H9 (cell line): ENCODE data around the gene USP5. TPM values are rescaled to one million over a fixed set of nuclear protein-coding genes. Genes with fewer than 3 reads are reported as not detected.

Source experiments
- DNase-seq: peaks from one replicate; pipeline ENCODE4 v3.0.0-alpha.2; 2017
- H2AFZ ChIP-seq: one replicate; pipeline ENCODE4 v1.6.1; 2013; ENCODE audit warnings: mild to moderate bottlenecking, low read length, control low read depth, moderate library complexity
- H2AK5ac ChIP-seq: 2 replicates; pipeline ENCODE4 v1.6.1; 2013; ENCODE audit warnings: low read length, control low read depth, mixed read lengths; ENCODE audit not compliant: insufficient read length
- H2BK120ac ChIP-seq: one replicate; pipeline ENCODE4 v1.6.1; 2013; ENCODE audit warnings: low read depth, mild to moderate bottlenecking, low read length, control low read depth, inconsistent platforms; ENCODE audit not compliant: poor library complexity, severe bottlenecking
- H2BK12ac ChIP-seq: 2 replicates; pipeline ENCODE4 v1.6.1; 2013; ENCODE audit warnings: low read length, control low read depth, mixed read lengths, low read depth; ENCODE audit not compliant: insufficient read length
- H2BK15ac ChIP-seq: 2 replicates; pipeline ENCODE4 v1.6.1; 2013; ENCODE audit warnings: low read depth, low read length, control low read depth
- H2BK20ac ChIP-seq: one replicate; pipeline ENCODE4 v1.6.1; 2013; ENCODE audit warnings: low read depth, mild to moderate bottlenecking, low read length, control low read depth, inconsistent platforms; ENCODE audit not compliant: poor library complexity, severe bottlenecking
- H2BK5ac ChIP-seq: 2 replicates; pipeline ENCODE4 v1.6.1; 2013; ENCODE audit warnings: low read length, control low read depth, mixed read lengths; ENCODE audit not compliant: insufficient read length
- H3K14ac ChIP-seq: 2 replicates; pipeline ENCODE4 v1.6.1; 2013; ENCODE audit warnings: low read length, control low read depth; ENCODE audit not compliant: insufficient read depth
- H3K18ac ChIP-seq: 2 replicates; pipeline ENCODE4 v1.6.1; 2013; ENCODE audit warnings: low read depth, mild to moderate bottlenecking, mixed read lengths, low read length, control low read depth; ENCODE audit not compliant: insufficient read length
- H3K23ac ChIP-seq: 2 replicates; pipeline ENCODE4 v1.6.1; 2013; ENCODE audit warnings: low read length, control low read depth, mixed read lengths, low read depth; ENCODE audit not compliant: insufficient read length
- H3K23me2 ChIP-seq: 2 replicates; pipeline ENCODE4 v1.6.1; 2013; ENCODE audit warnings: low read depth, mild to moderate bottlenecking, mixed read lengths, low read length, control low read depth; ENCODE audit not compliant: insufficient read length, poor library complexity, severe bottlenecking
- H3K27ac ChIP-seq: 2 replicates; pipeline ENCODE4 v1.5.1; 2013; ENCODE audit warnings: low read length, control low read depth, mixed read lengths, low read depth; ENCODE audit not compliant: insufficient read length
- H3K27me3 ChIP-seq: 2 replicates; pipeline ENCODE4 v1.6.1; 2013; ENCODE audit warnings: low read length, control low read depth, inconsistent platforms; ENCODE audit not compliant: insufficient read depth
- H3K4ac ChIP-seq: 2 replicates; pipeline ENCODE4 v1.6.1; 2013; ENCODE audit warnings: low read depth, mild to moderate bottlenecking, control low read depth, inconsistent platforms, low read length, moderate library complexity
- H3K4me1 ChIP-seq: 2 replicates; pipeline ENCODE4 v1.6.1; 2013; ENCODE audit warnings: low read length, control low read depth, inconsistent platforms; ENCODE audit not compliant: insufficient read depth
- H3K4me2 ChIP-seq: 2 replicates; pipeline ENCODE4 v1.6.1; 2013; ENCODE audit warnings: low read length, control low read depth, mixed read lengths; ENCODE audit not compliant: insufficient read length, insufficient read depth
- H3K56ac ChIP-seq: 2 replicates; pipeline ENCODE4 v1.6.1; 2013; ENCODE audit warnings: low read depth, mild to moderate bottlenecking, mixed read lengths, low read length, control low read depth; ENCODE audit not compliant: insufficient read length
- H3K79me1 ChIP-seq: 2 replicates; pipeline ENCODE4 v1.6.1; 2013; ENCODE audit warnings: low read depth, mild to moderate bottlenecking, moderate library complexity, low read length, control low read depth, inconsistent platforms; ENCODE audit not compliant: insufficient read depth, poor library complexity, severe bottlenecking
- H3K79me2 ChIP-seq: 2 replicates; pipeline ENCODE4 v1.6.1; 2013; ENCODE audit warnings: low read length, control low read depth, inconsistent platforms; ENCODE audit not compliant: insufficient read depth
- H3K9ac ChIP-seq: 2 replicates; pipeline ENCODE4 v1.6.1; 2013; ENCODE audit warnings: low read length, control low read depth, mixed read lengths; ENCODE audit not compliant: insufficient read length; ENCODE audit errors: extremely low read depth
- H3K9me3 ChIP-seq: one replicate; pipeline ENCODE4 v1.6.1; 2013; ENCODE audit warnings: low read depth, low read length, inconsistent platforms; ENCODE audit not compliant: control insufficient read depth
- H3T11ph ChIP-seq: one replicate; pipeline ENCODE4 v1.6.1; 2013; ENCODE audit warnings: mild to moderate bottlenecking, low read length, control low read depth, inconsistent platforms
- H4K20me1 ChIP-seq: one replicate; pipeline ENCODE4 v1.6.1; 2013; ENCODE audit not compliant: control insufficient read depth, insufficient read length, insufficient read depth
- H4K5ac ChIP-seq: 2 replicates; pipeline ENCODE4 v1.6.1; 2013; ENCODE audit warnings: low read depth, mild to moderate bottlenecking, mixed read lengths, low read length, control low read depth; ENCODE audit not compliant: insufficient read length
- H4K8ac ChIP-seq: replicated peaks from 2 replicates; pipeline ENCODE4 v1.6.1; 2013; ENCODE audit warnings: low read length, control low read depth, mixed read lengths, low read depth; ENCODE audit not compliant: insufficient read length
- H4K91ac ChIP-seq: 2 replicates; pipeline ENCODE4 v1.6.1; 2013; ENCODE audit warnings: low read depth, mild to moderate bottlenecking, moderate library complexity, mixed read lengths, low read length, control low read depth; ENCODE audit not compliant: insufficient read length
- H3K27ac Mint-ChIP-seq, 3 experiments: 2 replicates in 2 of 3; 3 replicates in 1 of 3; pipeline ENCODE4 v1.8.0; 2020 to 2021; ENCODE audit warnings: mixed read lengths in 3 of 3, mild to moderate bottlenecking in 1 of 3, moderate library complexity in 1 of 3
- H3K27me3 Mint-ChIP-seq: 2 replicates; pipeline ENCODE4 v1.8.0; 2021; ENCODE audit warnings: low read depth, mild to moderate bottlenecking, moderate library complexity, mixed read lengths
- H3K36me3 Mint-ChIP-seq, 3 experiments: 2 replicates in 2 of 3; 3 replicates in 1 of 3; pipeline ENCODE4 v1.8.0; 2020 to 2021; ENCODE audit warnings: low read depth in 3 of 3, mixed read lengths in 3 of 3; ENCODE audit not compliant: insufficient read depth in 1 of 3
- H3K4me1 Mint-ChIP-seq, 2 experiments: 2 replicates each; pipeline ENCODE4 v1.8.0; 2020; ENCODE audit warnings: mixed read lengths in 2 of 2
- H3K4me3 Mint-ChIP-seq, 2 experiments: 2 replicates in 1 of 2; 3 replicates in 1 of 2; pipeline ENCODE4 v1.8.0; 2020 to 2021; ENCODE audit warnings: mild to moderate bottlenecking in 2 of 2, mixed read lengths in 2 of 2, moderate library complexity in 1 of 2
- H3K9me3 Mint-ChIP-seq, 2 experiments: 2 replicates in 1 of 2; 3 replicates in 1 of 2; pipeline ENCODE4 v1.8.0; 2020; ENCODE audit warnings: mild to moderate bottlenecking in 2 of 2, mixed read lengths in 2 of 2, moderate library complexity in 1 of 2
- CTCF ChIP-seq: fragments of 200-600 bp; sonication (generic); conservative IDR thresholded peaks from 3 replicates; pipeline ENCODE4 v1.8.0; 2021; ENCODE audit warnings: antibody characterized with exemption, mild to moderate bottlenecking
- WGBS: extraction: QIAGEN DNeasy Blood & Tissue Kit; methylation state at CpG from one replicate; pipeline ENCODE4 v1.1.7; 2013; ENCODE audit warnings: missing lambda C conversion rate, low lambda C conversion rate, mixed read lengths; ENCODE audit not compliant: insufficient read length; ENCODE audit errors: extremely low coverage; 5-methylcytosine and 5-hydroxymethylcytosine counted together
- total RNA-seq: library from RNA; stranded (reverse); gene quantifications from 2 replicates; pipeline ENCODE4 v1.2.1, GENCODE V29; 2021

USP5 gene
- total RNA-seq, 1 experiment from 2014 or later: 143 TPM

- H3K23me2 ChIP-seq: peaks cover 14% of the 10 kb centered on the region
- TF ChIP-seq CTCF: no peak
- H3K79me1 ChIP-seq: no peaks in the 10 kb centered on the region
- H3K23ac ChIP-seq: no peak overlapping the region
- Mint-ChIP-seq H3K36me3 (peaks cover 28 to 35% (median 34%) of the 10 kb centered on the region in 3 experiments), H3K27ac (peak overlapping the region; percentile 66 to 98 (median 68); a peak in 6 of 7 replicates), H3K4me3 (peak overlapping the region; percentile 59 to 79), H3K9me3 (no peaks in the 10 kb centered on the region), H3K4me1 (peaks cover 37 to 54% of the 10 kb centered on the region in 2 experiments), H3K27me3 (peaks cover 29% of the 10 kb centered on the region)
- H3K56ac ChIP-seq: no peak overlapping the region
- H2BK15ac ChIP-seq: no peak overlapping the region
- H2BK12ac ChIP-seq: no peak overlapping the region
- no peak overlapping the region for H4K8ac ChIP-seq
- no CpG with 5 or more reads among the region's 8 CpGs for WGBS
- no peaks in the 10 kb centered on the region for H3K9me3 ChIP-seq
- H3K79me2 ChIP-seq: peaks cover 2% of the 10 kb centered on the region; the same call in 1 of the 2 replicates
- no peak overlapping the region for H3K9ac ChIP-seq
- no peak overlapping the region for H3T11ph ChIP-seq
- H3K4me2 ChIP-seq: peak overlapping the region; percentile 80
- H3K4ac ChIP-seq: no peak overlapping the region
- H2BK120ac ChIP-seq: no peak overlapping the region
- peaks cover 6% of the 10 kb centered on the region for H4K20me1 ChIP-seq
- H2BK20ac ChIP-seq: no peak overlapping the region
- peak; percentile 95 for DNase-seq
- H2BK5ac ChIP-seq: no peak overlapping the region
- no peak overlapping the region for H3K18ac ChIP-seq
- no peak overlapping the region for H3K14ac ChIP-seq
- H3K27ac ChIP-seq: no peak overlapping the region
- H4K91ac ChIP-seq: no peak overlapping the region
- H3K4me1 ChIP-seq: peaks cover 3% of the 10 kb centered on the region; the same call in 1 of the 2 replicates
- no peak overlapping the region for H2AFZ ChIP-seq
- no peak overlapping the region for H4K5ac ChIP-seq
- no peaks in the 10 kb centered on the region for H3K27me3 ChIP-seq
- H2AK5ac ChIP-seq: no peak overlapping the region
These were observed 24.5 kb upstream of the USP5 start for GRCh38 chr12:6827437-6827911.
